Measurements from ENCODE around the gene TNRC6C.

The TNRC6C gene

DNA sequence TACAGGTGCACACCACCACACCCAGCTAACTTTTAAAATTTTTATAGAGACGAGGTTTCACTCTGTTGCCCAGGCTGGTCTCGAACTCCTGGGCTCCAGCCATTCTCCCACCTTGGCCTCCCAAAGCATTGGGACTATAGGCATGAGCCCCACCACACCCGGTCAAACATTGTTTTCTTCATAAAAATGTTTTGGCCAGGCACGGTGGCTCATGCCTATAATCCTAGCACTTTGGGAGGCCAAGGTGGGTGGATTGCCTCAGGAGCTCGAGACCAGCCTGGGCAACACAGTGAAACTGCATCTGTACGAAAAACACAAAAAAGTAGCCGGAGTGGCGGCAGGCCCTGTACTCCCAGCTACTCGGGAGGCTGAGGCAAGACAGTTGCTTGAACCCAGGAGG lies 157.9 kb downstream of the TNRC6C start:
- no peak for DNase-seq

GRCh38 chr17:78117027-78117981 lies 158.8 kb downstream of the TNRC6C start:
- DNase-seq, result no peak

DNA sequence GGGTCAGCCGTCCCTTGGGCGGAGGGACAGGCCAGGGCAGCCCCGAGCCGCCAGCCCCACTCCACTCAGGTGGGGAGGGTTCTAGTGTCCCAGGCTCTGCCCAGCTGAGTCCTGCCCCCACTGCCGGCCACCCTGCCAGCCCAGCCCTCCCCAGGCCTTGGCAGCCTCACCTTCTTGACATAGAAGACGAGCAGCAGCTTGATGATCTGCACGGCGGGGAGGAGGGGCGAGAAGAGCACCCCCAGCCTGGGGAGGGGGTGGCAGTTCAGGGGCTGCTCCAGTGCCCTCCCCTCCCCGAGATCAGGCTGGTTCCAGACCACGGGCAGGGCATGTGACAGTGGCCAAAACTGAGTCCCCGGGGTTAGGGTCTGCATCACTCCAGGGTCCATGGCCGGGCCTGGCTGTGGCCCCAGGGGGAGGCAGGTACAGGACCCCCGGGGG lies 160.3 kb downstream of the TNRC6C start:
- DNase-seq, result no peak

DNA sequence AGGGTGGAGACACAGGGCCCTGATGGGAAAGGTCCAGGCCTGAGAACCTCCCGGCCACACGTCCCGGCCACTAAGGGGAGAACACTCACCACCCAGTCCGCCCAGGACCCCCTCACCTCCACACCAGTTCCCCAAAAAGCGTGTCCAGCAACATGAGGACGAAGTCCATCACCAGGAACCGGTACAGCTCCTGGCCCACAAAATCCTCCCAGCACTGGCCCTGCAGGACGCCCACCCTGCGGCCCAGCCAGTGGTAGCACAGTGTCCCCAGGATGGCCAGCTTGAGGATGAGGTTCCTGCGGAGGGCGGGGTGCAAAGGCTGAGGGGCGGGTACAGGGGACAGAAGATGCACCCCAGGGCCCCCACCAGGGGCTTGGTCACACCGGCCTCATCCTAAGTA lies 162.0 kb downstream of the TNRC6C start:
- DNase-seq, result no peak

GRCh38 chr17:78120971-78121800 lies 162.7 kb downstream of the TNRC6C start:
- no peak for DNase-seq

DNA sequence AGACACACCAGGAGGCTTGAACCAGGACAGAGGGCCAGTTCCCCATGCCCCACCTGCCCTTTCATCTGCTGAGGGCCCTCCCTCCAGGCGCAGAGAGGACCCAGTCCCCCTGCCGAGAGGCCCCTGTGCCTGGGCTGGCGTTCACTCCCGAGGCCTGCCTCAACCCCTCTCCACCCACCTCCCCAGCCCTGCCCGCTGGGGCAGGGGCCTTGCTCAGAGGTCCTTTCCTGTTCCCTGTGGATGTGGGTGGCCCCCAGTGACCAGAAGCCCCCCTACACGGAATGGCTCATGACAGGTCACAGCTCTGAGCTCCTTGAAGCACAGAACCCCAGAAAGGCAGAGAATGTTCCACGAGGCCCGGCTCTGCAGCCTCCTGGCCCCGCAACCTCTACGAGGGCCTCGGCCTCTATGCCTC lies 163.3 kb downstream of the TNRC6C start:
- no peak for DNase-seq

GRCh38 chr17:78122216-78122930 lies 163.9 kb downstream of the TNRC6C start:
- no peak for DNase-seq

- DNase-seq, result no peak
These were observed 164.4 kb downstream of the TNRC6C start for GRCh38 chr17:78122931-78123249.

DNA sequence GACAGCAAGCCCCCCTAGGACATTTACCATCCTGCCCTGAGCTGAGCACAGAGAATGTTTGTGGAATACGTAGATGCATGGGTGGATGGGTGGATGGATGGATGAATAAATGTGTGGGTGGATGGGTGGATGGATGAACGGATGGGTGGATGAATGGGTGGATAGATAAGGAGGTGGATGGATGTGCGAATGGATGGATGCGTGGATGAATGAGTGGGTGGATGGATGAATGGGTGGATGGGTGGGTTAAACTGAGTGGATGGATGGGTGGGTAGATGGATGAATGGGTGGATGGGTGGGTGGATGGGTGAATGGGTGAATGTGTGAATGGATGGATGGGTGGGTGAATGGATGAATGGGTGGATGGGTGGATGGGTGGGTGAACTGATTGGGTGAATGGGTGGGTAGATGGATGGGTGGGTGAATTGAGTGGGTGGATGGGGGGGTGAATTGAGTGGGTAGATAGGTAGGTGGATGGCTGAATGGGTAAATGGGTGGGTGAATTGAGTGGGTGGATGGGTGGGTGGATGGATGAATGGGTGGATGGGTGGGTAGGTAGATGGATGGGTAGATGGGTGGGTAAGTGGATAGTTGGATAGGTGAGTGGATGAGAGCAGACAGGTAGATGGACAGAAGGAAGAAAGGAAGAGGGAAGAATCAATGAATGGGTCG lies 164.9 kb downstream of the TNRC6C start:
- no peak for DNase-seq

GRCh38 chr17:78124081-78124835 lies 165.8 kb downstream of the TNRC6C start:
- DNase-seq, result no peak

GRCh38 chr17:78124836-78125137 lies 166.3 kb downstream of the TNRC6C start:
- DNase-seq, result no peak

DNA sequence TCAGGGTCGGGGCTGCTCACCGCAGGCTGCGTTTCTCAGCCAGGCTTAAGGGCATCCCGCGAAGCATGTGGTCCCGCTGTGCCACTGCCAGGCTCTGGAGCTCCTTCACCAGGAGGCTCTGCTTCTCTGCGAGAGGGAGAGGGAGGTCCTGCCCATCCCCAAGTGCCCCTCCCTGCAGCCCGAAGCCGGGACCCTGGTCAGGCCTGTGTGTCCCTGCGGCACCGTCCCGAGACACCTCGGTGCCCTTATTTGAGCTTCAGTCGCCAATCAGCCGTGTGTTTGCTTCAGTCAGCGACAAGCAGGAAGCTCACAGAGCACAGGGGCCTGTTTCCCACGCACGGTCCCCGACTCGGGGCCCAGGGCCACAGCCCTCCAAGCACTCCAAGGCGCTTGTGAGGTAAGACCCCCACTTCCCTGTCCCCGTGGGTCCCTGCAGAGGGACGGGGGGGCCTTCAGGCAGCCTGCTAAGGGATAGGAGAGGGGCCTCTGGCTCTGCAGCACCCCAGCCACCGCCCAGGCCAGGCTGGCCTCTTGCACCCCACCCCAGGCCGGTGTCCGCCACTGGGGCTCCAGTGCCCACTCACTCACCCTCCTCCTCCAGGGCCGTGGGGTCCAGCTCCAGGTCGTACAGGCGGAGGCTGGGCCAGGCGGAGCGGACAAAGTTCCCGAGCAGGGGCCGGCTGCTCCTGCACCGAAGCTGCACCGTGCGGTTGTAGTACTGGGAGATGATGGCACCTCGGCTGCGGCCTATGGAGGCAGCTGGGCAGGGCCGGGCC lies 166.8 kb downstream of the TNRC6C start:
- DNase-seq, result no peak

DNA sequence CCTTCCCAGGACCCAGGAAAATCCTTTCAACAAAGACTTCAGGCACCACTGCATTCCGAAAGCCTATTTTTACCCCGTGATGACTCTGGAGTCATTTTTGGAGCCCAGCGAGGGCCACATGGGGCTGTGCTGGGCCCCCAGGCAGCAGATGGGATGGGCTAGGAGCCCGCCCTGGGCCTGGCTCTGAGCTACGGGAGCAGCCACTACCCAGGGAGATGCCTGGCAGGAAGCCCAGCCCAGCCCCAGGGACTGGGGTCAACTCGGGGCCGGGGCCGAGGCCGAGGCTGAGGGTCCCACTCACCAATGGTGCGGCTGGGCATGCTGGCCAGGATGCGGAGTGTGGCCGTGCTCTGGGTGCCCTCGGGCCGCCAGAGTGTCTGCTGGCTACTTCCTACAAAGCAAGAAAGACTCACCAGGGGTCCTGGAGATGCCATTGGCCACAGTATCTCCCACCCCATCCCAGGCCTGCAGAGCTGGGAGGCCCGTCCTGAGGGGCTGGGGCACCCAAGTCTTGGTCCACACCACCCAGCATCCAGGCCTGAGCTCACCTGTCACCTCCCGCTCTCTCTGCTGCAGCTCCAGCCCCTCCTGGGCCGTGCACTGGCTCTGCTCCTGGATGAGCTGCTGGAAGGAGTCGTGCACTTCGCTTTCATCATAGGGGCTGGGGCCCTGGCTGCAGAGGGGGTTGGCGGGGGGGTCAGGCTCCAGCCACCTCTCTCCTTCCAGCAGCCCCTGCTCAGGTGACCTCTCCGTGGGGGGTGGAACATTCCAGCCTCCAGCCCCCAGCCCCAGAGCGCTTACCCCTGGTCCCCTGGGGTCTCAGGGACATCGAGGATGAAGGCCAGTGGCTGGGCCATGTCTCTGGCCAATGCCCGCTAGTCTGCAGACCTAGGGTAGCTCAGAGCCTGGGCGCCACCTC lies 167.7 kb downstream of the TNRC6C start:
- no peak for DNase-seq

DNA sequence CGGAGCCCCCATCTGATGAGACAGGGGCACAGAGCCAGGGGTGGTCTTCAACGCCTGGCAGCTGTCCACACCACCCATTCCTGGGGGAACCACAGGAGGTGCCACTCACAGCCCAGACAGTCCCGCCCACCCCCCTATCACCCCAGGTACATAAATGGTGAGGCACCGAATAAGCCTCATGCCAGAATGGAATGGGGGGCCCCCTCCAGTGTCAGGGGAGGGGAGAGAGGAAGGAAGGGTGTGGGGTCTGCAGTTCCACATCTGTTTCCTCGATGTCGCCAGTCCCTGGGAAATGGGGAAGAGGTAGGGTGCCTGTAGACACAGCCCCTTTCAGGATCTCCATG lies 168.4 kb downstream of the TNRC6C start:
- DNase-seq, result no peak

DNA sequence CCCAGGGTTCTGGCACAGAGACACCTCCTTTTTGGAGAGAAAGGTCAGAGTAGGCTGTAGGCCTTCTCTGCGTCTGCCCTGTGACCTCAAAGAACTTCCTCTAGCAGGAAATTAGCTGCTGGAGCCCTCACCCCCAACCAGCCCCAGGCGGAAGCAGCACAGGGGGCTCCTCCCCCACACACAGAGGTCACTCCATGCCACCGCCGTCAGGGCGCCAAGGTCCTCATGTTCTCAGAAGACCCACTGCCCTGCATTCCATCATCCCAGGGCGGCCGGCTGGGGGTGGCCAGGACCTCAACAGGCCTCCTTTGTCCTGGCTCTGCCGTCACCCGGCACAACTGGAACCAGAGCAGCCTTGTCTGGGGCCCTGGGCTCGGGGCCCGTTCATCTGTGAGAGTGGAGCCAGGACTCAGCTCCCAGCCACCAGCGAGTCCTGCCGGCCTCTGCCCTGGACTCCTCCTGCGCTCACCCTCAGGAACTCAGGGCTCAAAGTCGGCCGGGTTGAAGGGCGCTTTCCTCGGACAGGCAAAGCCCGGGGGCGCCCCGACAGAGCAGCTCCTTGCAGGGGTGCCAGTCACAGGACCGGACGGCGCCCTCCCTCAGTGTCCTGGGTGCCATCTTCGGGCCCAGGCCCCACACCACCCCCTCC lies 168.9 kb downstream of the TNRC6C start:
- DNase-seq, result no peak

- DNase-seq, result no peak
These were observed 169.5 kb downstream of the TNRC6C start for GRCh38 chr17:78127888-78128550.

DNA sequence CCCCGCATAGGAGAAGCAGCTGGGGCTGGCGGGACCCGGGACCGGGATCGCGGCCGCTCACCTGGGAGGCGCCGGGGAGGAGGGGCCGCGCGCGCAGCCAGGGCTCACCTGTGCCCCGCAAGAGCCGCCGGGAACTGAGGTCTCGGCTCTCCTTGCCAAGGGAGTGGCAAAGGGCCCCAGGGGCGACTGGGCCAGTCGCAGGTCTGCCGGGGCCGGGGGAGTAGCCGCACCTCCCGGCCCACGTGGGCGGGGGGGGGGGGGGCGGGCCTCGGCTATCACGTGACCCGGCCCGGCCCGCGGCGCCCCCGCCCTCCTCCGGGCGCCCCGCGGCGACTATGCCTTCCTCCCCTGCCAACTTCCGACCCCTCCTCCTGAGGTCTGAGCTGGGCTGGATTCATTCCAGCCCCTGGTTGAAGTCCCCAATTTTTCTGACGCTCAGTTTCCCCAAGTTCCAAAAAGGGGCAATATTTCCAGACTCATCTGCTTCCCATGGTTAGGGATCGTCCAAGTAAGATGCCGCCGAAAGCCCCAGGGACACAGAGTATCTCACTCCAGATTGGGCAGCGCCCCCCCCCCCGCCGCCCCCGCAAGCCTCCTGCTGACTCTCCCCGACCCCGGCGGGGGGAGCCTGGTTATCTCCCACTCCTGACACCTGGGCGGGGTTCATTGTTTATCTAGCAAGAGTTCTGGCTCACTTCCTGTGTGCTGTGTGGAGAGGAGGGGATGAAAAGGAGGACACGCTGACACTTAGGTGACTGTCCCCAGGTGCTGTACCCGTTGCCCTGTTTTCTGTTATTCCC lies 170.2 kb downstream of the TNRC6C start, which contains the start of gene TMC6:
TMC6 (minus strand) TSS at position 205 of the 800 bp plus-strand sequence. CDS start 1,923 bp downstream, outside the sequence.
- no peak for DNase-seq
